Right ventricle myocardium superior (tissue), 1 donor: ENCODE measurements around the gene ABHD6. TPM values are rescaled to one million over a fixed set of nuclear protein-coding genes. Genes with fewer than 3 reads are reported as not detected.
A peak's percentile ranks its signal among the peaks of the same experiment; 100 is the strongest.
"Not testable (repeated sequence)": the region's sequence is repeated elsewhere in the genome, so short reads cannot be mapped to it uniquely, and the experiment has no call there.

Source experiments
- ATAC-seq: fragments of 200-7000 bp; cut with Tn5 transposase; one replicate; pipeline ENCODE4 v1.9.1; 2020; ENCODE audit warnings: mild to moderate bottlenecking; ENCODE audit not compliant: poor library complexity
- DNase-seq: peaks from one replicate; pipeline ENCODE4 v3.0.0-alpha.2; 2020
- intact Hi-C: fragments of 100-400 bp; cut with DNase I; formaldehyde crosslinking; loops from one replicate; pipeline ENCODE4 v1.11.2; 2022
- total RNA-seq: library from RNA; stranded (reverse); fragmentation: NEBNext Ultra II Directional; extraction: Animal tissue kit (Norgen Biotek cat#: 25700); gene quantifications from one replicate; pipeline ENCODE4 v1.2.1, GENCODE V29; 2021
- donor health status: DM: no; HTN: yes; CAD: no; lungs with severe emphysema.

ABHD6 gene
- total RNA-seq, 1 donor from 2014 or later: 8.3 TPM

DNA sequence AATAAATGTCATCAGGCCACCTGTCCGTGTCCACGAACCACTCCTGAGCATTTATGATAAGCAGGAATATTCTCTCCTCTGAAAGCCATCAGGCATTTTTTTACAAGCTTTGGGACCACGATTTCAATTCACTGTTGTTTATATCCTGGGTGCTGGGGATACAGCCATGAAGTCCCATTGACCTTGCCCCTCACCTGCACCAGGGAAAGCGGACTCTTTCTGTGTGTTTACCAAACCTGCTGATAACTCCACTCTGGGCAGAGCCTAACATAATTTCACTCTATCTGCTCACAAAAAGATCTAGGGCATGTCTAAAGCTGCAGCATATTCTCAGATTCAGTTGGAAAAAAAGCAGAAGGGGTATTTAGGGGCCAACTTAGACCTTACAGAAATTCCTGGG is 31.6 kb upstream of the ABHD6 start:
- intact Hi-C loops: no loop called here
- ATAC-seq (no peak), DNase-seq (no peak)

DNA sequence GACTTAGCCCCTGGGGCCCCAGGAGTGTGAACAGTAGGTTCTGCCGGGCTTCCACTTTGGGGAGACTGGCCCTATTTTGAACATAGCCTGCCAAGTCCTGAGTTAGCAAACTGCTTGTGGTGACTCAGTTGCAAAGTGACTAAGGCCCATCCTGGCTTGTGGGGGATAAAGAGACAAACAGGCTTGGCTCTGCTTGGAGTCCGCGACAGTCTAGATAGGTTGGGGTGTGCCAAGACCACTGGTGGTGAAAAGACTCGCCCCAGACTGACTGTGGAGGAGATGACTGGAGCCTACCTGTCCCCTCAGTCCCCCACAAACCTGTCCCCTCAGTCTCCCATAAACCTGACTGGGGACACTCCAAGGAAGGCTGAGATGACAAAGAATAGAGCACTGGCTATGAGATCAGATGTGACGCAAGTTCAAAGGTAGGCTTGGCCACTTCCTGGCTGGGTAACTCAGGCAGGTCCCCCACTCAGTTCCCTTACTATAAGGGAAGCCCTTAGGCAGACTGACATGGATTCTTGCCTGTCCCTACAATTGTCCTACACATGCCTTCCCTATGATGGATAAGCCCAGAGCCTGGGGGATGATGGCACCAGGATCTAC is 31.1 kb upstream of the ABHD6 start:
- intact Hi-C loops: no loop called here
- no peak for ATAC-seq
- no peak for DNase-seq

DNA sequence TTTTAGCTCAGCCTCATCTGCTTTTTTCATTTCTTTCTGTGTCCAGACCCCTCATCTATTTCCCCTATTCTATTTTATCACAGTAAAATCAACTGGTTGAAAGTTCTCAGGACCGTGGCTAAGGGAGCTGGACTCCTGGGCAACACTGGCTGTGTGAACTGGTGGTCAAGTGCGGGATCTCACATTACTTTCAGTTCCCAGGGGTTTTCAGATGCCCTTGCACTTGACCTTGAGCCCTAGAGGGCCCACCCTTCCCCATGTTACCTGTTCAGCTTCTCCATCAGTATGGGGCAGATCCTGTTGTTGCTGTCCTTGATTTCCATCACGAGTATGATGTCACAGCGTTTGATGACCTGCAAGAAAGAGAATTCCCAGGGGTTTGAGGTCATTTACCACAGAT is 29.6 kb upstream of the ABHD6 start:
- intact Hi-C loops: no loop called here
- DNase-seq: no peak
- no peak for ATAC-seq

DNA sequence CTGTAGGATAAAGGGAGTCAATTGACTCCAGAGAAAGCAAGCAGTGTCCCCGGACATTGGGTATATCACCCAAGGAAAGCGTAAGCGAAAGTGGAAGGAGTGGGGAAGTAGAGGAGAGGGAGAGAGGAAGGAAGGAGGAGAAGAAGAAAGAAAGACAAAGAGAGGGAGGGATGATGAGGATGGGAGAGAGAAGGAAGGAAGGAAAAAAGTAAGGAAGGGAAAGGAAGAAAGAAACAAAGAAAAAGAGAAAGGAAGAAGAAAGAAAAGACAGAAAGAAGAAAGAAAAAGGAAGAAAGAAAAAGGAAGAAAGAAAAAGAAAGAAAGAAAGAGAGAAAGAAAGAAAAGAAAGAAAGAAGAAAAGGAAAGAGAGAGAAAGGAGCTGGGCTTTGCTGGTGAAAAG is 27.7 kb upstream of the ABHD6 start:
- no peak for ATAC-seq
- no peak for DNase-seq
- intact Hi-C loops: no loop called here

- DNase-seq (no peak), ATAC-seq (no peak)
- intact Hi-C loops: no loop called here
Observed at GRCh38 chr3:58210761-58211460, 26.7 kb upstream of the ABHD6 start, which contains the start of gene DNASE1L3. Gene DNASE1L3, minus strand, starts transcription at chr3:58210972. Its CDS starts 66 bp downstream, at chr3:58210906.

DNA sequence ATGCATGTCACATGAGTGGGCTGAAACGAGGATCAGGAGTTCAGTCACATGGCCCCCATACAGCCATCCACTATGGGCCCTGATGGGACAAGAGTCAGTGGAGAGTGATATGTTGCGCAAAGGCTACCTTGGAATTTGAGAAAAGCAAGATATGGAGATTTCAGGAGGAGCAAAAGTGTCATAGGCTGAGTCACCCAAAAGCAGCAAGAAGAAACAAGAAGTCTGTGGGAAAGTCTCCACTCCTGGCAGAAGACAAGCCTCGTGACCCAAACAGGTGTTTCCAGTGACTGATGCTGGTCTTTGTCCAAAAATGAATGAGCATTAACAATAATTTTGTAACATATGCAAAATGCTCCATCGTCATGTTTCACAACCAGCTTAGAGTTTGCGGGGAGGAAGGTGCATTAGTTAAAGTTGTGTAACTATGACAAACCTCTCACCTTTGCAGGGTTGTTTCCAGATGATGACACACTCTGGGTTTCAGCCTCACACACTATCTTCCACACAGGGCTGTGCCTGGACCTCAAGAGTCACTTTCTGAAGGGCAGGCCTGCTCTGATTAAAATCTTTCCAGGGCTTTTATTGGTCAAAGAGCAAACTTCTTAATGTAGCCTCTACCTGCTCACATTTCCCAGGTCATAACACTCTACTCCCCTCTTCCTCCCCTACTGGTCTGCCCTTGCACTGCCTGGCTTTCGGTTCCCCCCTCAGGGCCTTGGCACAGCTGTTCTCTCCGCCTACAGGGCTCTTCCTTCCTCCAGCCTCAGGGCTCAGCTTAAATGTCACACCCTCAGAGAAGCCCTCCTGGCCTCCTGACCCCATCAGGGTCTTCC is 22.9 kb upstream of the ABHD6 start:
- intact Hi-C loops: no loop called here
- DNase-seq (no peak), ATAC-seq (no peak)

DNA sequence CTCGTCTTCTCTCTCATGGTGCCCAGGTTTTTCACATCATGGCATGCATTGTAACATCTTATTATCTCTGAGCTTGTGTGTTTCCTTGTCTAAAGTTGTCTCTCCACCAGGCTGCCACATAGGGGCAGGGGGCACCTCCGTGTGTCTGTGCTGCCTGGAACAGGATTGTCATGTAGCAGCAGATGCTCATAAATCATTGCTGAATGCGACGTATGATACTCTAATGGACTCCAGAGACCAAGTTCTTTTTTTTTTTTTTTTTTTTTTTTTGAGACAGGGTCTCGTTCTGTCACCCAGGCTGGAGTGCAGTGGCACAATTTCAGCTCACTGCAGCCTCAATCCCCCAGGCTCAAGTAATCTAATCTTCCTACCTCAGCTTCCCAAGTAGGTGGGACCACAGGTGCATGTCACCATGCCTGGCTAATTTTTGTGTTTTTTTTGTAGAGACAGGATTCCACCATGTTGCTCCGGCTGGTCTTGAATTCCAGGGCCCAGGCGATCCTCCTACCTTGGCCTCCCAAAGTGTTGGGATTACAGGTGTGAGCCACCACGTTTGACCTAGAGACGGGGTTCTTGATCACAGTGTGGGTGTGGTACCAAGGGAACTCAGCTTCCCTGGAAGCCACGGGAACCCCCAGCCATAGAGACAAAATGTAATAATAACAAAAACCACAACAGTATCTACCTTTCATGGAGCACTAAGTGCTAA is 22.1 kb upstream of the ABHD6 start:
- no peak for ATAC-seq
- intact Hi-C loops: no loop called here

GRCh38 chr3:58216496-58217195 is 20.9 kb upstream of the ABHD6 start:
- ATAC-seq (no peak), DNase-seq (no peak)
- intact Hi-C loops: no loop called here

More for the DNA sequence above, 22.1 kb upstream of the ABHD6 start:
- no peak for DNase-seq

DNA sequence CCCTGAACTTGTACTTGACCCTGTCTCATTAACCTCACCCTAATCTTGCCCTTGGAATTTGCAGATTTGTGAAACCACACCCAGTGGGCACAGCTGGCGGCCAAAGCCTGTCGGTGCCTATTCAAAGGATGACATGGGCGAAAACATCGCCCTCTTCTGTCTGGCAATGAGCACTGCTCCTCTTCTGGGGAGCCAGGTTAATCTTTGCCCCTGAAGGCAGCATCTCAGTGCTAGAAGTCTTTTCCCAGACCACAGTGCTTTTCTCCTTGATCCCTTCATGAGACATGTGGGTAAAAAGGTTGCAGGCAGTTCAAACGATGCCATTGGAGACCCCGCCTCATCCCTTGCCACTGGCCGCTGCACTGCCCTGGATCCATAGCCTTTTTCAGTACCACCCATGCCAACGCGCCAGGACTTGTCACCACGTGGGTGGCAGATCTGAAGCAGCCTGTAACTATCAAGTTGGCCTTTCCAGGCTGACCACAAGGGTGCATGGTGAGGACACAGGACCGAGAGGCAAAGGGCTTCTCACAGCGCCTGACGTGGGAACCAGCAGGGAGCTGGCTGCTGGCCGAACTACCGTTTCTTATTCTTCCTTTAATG is 20.3 kb upstream of the ABHD6 start:
- intact Hi-C loops: no loop called here
- peak; percentile 79 for DNase-seq
- ATAC-seq: peak; percentile 97

GRCh38 chr3:58218904-58219303 is 18.7 kb upstream of the ABHD6 start:
- DNase-seq (no peak), ATAC-seq (no peak)
- intact Hi-C loops: no loop called here

GRCh38 chr3:58222161-58222724 is 15.3 kb upstream of the ABHD6 start:
- no peak for DNase-seq
- intact Hi-C loops: no loop called here
- ATAC-seq: no peak

- DNase-seq (no peak), ATAC-seq (no peak)
- intact Hi-C loops: no loop called here
Observed at GRCh38 chr3:58223855-58224254, 13.7 kb upstream of the ABHD6 start.

DNA sequence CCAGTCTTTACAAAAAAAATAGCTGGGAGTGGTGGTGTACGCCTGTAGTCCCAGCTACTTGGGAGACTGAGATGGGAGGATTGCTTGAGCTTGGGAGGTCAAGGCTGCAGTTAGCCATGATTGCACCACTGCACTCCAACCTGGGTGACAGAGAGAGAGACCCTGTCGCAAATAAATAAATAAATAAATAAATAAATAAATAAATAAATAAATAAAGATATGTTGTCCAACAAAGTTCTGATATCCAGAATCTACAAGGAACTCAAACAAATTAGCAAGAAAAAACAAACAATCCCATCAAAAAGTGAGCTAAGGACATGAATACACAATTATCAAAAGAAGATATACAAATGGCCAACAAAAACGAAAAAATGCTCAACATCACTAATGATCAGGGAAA is 9.7 kb upstream of the ABHD6 start:
- ATAC-seq, intact Hi-C loops: not testable (repeated sequence)

GRCh38 chr3:58230876-58231552 is 6.6 kb upstream of the ABHD6 start:
- intact Hi-C loops: loop anchor here (10.0 kb wide), 1 partner anchor 54 kb away; no protein-coding TSS in a partner anchor
- ATAC-seq (no peak), DNase-seq (no peak)

More for the DNA sequence above, 9.7 kb upstream of the ABHD6 start:
- not testable (repeated sequence) for DNase-seq

GRCh38 chr3:58231666-58232065 is 5.9 kb upstream of the ABHD6 start:
- DNase-seq: no peak
- intact Hi-C loops: loop anchor here (10.0 kb wide), 1 partner anchor 53 kb away; no protein-coding TSS in a partner anchor
- no peak for ATAC-seq

GRCh38 chr3:58234516-58234931 is 3.1 kb upstream of the ABHD6 start:
- DNase-seq (no peak), ATAC-seq (no peak)
- intact Hi-C loops: loop anchor here (10.0 kb wide), 1 partner anchor 50 kb away; no protein-coding TSS in a partner anchor

DNA sequence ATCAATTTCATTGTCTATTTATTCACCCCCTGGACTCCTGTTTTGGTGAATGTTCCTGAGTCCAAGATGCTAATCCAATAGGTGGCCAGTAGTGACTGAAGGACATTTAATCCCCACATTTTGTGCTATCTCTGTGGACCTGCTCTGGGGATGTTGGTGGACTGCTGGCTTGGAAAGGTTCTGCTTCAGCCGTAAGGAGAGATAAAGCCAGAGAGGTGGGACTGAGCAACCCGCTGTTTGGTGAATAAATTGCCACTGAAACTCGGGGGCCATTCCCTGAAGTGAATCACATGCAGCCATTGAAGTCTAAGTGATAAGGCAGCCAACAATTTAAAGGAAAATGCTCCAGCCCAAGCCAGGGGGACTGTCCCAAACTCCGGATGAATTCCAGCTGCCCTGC is 1.6 kb upstream of the ABHD6 start:
- DNase-seq (no peak), ATAC-seq (no peak)
- intact Hi-C loops: loop anchor here (10.0 kb wide), 1 partner anchor 49 kb away; no protein-coding TSS in a partner anchor
